NCI-H128 (cell line): ENCODE results near the gene ODAD4.

ENCODE experiments used
- DNase-seq: peaks from one replicate; lab custom pipeline; 2025; ENCODE audit not compliant: unreplicated experiment; lab: John Stamatoyannopoulos, UW

Gene ODAD4

DNA sequence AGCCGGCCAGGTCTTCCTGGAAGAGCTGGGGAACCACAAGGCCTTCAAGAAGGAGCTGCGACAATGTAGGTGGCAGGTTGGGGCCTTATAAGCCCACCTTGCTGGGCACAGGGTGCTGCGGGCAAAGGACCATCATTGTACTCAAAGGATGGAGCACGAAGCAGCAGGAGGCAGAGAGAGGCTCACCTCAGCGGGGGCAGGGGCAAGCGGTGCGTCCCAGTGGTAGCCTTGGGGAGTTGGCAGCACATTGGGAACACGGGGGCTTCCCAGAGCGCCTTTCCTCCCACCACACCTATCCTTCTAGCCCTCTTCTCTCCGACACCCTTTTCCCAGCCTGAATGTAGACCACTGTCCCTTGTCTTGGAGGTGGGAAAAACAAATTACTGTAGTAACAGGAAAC lies 38.3 kb downstream of the ODAD4 start:
- DNase-seq = no peak

DNA sequence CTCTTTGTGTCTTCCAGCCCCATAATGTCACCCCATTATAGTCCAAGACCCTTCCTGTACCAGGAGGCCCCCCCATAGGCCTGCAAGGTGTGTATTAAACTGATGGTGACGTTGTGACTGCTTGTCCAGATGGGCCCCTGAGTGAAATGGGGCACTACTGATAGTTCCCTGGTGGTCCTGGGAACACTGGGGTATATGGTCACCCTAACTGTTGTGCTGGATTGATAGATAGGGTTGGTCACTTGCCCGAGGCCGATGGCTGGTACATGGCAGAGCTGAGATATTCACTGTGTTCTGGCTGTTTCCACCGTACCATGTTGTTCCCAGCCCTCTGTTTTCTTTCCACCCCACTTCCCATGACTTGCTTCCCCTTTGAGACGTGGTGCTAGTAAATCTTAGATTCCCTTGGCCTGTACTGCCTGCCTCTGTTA lies 40.5 kb downstream of the ODAD4 start:
- no peak for DNase-seq

DNA sequence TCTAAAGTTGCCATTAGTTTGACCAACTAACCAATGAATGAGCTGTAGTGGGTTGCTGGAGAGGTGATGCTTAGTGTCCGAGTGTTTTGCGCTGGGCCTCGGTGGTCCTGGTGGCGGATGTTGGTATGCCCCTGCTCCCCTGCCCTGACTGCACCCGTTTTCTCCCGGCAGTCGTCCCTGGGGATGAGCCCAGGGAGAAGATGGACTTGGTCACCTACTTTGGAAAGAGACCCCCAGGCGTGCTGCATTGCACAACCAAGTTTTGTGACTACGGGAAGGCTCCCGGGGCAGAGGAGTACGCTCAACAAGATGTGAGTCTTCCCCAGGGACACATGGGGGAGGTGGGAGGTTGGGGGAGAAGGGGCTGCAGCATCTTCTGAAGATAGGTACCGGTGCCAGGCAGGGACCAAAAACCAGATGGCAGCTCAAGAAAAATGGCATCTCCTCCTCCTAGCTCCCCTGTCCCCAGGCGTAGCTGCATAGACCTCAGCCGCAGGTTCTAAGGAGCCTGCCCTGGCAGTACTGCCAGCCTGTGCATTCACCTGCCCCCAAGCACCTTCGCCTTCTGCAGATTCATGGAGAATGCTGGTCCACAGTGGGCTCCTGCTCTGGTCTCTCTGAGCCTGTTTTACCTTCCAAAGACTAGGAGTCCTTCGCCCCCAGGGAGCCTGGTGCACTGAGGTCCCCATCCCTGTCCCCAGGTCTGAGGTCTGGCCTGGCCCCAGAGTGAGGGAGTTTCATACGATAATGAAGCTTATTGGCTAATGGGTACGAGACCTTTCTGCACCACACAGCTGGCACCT lies 41.5 kb downstream of the ODAD4 start:
- DNase-seq = no peak

DNA sequence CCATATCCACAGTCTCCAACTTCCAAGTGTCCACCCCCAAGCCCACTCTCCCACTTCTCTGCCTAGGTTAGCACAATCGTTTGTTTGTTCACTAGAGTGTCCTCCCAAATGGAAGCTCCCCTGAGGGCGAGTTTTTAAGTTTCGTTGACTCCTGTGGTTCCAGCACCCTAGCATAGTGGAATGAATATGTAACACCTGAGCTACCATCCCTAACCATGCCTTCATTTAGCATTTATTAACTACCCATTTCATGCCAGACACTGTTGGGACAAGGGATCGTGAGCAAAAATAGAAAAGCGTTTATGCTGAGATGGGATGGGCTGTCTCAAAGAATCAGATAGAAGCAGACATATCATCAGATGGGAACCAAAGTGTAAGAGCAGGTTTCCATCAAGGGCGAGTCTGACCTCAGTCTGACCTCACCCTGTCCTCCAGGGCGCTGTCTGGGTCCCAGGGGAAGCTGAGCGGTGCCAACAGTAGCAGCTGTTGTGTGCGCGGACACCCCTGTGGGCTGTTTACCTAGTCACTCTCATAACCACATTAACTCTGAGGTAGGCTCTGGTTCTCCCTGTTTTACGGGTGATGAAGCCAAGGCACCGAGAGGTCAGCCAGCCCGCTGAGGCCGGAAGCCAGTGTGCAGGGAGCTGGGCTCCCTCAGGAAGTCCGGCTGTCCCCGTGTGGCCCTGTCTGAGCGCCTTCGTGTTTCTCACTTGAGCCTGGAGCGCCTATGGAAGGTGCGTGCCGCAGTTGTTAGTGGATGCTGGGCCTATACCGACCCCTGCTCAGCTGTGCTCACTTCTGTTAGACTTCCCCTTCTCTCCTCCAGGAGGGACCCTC lies 42.4 kb downstream of the ODAD4 start:
- DNase-seq = no peak

DNA sequence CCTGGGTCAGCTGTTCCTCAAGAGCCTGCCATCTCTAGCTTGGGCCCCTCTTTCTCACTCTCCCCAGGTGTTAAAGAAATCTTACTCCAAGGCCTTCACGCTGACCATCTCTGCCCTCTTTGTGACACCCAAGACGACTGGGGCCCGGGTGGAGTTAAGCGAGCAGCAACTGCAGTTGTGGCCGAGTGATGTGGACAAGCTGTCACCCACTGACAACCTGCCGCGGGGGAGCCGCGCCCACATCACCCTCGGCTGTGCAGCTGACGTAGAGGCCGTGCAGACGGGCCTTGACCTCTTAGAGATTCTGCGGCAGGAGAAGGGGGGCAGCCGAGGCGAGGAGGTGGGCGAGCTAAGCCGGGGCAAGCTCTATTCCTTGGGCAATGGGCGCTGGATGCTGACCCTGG lies 43.0 kb downstream of the ODAD4 start:
- DNase-seq = no peak

DNA sequence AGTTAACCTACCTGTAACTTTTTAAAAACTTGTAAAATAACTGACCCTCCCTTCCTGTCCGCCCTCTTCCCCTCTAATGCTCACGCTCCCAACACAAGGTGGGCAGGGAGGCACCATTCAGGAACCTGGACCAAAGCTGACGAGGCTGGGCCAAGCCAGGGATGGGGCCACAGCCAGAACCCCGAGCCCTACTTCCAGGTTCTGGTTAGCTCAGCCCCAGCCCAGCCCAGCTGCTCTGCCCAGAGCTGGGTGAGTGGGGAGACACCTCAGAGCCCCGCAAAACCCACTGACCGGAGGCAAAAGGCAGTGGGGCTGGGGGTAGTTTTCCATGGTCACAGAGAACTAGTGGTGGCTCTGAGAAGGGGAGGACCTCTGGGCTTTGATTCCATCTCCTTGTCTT lies 43.6 kb downstream of the ODAD4 start:
- no peak for DNase-seq

DNA sequence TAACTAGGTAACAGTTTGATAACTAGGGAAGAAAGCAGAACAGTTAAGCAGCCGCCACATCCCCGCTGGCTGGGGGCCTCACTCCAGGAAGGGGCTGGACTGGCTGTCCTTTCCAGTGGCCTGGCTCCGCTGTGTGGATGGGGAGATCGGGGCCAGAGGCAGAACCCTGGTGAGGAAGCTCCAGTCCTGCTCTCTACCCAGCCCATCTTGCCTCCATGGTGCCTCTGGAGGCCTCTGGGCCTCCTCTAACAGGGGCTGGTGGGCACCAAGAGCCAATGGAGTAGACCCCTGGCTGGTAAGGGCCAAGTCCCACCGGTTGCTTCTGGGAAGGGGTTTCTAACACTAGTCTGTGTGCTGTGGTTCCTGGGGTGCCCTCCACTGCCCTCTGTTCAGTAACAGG lies 44.2 kb downstream of the ODAD4 start:
- no peak for DNase-seq

DNA sequence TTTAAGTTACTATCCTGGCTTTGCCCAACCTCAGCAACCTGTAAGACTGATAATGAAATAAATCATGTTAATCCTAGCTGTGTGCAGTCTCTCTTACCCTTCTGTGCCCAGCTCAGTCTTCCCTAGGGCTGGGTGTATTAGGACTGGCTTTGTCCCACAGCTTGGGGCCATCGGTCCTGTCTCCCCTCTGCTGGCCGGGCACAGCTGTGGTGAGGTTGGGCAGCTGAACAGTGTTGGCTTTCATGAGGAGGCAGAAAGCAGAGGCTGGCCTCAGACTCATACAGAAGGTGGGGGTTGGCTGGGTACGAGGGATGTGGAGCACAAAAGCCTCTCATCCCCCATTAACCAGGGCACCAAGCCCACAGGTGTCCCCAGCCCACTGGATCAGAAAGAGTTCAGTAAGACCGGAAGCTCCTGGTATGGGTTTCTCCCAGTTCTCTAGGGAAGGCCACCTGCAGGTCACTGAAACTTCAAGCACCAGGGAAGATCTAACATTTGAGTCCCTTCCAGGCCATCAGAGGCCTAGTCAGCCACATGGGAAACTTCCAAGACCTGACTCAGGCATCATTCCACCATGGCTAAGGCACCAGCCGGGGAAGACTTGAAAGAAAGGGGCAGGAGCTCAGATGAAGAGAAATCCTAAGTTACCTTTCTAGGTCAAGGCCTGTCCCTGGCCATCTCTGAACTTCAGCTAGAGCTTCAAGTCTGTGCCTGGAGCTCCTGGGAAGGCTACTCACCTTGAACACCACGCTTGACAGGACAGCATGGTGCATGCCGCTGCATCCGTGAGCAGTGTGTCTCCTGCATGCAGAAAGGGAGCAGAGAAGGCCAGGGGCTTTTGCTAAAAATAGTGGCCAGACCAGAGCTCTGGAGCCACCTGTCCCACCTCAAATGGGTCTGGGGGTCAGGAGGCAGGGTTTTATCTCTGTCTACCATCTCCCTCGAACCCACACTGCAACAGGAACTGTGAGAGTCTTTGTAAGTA lies 45.0 kb downstream of the ODAD4 start:
- DNase-seq = no peak

DNA sequence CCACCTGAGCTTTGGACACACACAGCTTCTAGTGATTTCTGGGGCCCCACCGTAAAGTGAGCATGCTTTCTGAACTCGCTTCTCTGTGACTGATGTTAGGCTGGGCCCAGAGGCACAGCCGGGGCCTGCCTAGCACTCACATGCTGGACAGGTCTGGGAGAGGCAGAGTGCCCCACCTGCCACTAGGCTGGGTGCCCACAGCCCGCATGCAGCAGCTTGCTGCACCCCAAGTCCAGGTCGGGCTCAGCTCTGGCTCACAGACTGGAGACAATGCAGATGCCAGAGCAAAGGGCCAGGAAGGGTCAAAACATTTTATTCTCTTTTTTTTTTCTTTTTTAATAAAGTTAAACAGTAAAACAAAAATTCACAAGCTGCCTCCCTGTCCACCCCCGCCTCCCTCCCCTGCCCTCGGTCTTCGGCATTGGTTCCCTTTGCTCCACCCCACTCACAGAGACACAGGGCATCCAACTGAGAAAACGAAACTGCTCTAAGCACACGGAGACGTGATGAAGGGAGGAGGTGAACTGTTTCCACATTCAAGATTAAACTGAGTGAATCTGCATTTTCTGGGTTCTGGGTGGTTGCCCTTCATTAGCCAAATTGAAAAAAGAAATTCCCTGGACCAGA lies 45.8 kb downstream of the ODAD4 start:
- DNase-seq = no peak

DNA sequence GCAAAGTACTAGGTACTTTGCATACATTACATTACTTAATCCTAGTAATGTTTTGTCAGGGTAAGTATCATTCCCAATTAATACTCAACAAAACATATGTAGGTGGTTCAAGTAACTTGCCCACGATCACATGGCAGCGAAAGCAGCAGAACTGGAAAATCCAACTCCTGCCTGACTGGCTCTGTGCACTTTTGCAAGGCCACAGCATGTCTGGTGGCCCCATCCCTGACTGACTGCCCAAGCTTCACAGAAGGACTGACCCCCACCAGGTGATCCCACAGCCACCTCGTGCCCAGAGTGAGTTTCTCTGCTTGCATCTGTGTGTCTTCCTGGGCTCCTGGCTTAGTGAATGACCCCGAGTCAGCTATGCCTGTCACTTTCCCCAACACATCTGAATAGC lies 47.6 kb downstream of the ODAD4 start:
- DNase-seq = no peak

DNA sequence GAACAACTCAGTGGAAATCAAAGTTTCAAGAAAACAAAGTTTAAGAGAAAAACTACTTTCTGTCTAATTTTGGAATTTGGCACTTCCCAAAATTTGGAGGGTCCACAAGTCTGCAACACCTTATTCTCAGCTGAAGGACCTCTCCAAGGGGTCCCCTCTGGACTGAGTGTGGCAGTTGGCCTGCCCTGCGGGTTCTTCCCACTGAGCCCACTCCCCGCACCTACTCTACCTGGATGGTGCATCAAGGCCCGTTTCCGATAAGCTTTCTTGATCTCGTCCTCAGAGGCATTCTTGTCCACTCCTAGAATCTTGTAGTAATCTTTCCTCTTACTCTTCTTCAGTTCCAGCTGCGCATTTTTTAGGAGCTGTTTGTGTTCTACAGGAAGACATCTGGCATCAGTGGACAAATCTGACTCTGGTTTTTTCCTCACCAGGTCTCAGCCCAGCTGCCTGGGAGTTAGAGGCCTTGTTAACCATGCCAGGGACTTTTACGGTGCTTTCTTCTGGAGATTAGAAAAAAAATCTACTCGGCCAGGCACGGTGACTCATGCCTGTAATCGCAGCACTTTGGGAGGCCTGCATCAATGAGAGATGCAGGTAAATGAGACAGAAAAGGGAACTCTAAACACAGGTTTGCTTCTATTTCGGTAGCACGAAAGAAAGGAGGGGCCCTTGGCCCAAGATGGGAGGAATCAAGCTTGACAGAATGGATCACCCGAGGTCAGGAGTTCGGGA lies 51.8 kb downstream of the ODAD4 start:
- DNase-seq = no peak

DNA sequence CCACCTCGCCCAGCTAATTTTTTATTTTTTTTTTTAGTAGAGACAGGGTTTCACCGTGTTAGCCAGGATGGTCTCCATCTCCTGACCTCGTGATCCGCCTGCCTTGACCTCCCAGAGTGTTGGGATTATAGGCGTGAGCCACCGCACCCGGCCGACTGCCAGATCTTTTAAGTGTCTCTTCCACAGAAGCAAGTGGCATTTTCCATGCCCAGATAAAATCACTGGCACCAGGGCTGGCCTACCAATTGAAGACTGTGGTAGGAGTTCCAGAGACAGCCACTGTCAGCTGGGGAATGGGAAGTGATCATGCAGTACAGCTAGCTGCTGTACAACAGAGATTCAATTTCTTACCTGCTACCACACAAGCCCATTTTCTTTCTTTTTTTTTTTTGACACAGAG lies 54.0 kb downstream of the ODAD4 start:
- DNase-seq = no peak

DNA sequence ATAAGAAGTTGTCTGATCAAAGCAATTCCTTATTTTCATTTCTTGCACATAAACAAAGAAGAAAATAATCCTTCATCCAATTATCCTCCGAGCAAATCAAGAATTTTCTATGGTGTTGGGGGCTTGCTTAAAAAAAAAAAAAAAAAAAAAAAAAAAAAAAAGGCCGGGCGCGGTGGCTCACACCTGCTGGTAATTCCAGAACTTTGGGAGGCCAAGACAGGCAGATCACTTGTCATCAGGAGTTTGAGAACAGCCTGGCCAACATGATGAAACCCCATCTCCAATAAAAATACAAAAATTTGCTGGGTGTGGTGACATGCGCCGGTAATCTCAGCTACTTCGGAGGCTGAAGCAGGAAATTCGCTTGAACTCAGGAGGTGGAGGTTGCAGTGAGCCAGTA lies 55.5 kb downstream of the ODAD4 start:
- DNase-seq = no peak

DNA sequence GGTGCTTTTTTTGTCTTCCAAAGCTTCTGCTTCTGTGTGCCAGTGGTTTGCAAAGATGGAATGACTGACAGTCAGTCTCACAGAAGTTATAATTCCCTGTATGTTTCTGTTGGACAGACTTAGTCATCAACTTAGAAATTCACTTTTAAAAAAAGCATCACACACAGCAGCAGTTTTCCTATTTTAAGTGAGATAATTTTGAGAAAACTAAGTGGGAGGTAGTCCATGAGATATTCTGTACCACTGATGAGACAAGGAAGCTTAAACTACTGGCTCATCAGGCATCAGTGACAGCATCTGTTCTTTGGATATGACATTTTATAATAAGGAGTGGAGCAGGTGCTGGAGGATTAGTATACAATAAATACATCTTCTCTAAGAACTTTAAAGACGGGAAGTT lies 56.2 kb downstream of the ODAD4 start:
- no peak for DNase-seq

DNA sequence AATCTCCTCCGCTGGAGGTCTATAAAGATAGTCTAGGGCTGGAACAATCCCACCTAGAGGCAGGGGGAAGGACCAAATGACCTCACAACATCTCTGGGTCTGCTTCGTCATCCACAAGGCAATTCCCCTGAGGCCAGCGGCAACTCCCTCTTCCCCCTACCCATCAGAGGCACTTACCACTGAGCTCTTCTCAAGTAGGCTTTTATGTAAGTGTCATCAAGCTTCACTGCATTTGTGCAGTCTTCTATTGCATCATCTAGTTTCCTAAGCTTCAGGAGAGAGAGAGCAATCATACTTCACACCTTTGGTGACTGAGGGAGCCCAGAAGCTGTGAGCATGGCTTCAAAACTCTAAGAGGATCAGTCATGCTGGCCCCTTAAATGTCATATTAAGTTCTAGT lies 57.2 kb downstream of the ODAD4 start:
- no peak for DNase-seq

DNA sequence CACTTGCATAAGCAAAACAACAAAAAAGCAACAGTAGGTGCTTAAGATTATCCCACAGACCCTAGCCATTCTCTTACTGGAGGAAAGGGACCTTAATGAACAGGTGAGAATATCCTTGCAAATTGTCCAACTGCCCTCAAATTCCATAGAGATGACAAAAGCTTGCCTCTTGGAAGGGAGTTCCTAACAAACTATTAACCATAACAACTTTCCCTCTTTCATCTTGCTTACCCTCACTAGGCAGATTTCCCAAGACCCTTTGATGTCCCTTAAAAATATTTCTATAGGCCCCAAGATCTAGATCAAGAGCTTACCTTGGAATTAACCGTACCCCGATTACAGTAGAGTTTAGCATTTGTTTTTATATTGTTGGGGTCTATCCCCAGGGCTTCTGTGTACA lies 58.0 kb downstream of the ODAD4 start:
- no peak for DNase-seq

DNA sequence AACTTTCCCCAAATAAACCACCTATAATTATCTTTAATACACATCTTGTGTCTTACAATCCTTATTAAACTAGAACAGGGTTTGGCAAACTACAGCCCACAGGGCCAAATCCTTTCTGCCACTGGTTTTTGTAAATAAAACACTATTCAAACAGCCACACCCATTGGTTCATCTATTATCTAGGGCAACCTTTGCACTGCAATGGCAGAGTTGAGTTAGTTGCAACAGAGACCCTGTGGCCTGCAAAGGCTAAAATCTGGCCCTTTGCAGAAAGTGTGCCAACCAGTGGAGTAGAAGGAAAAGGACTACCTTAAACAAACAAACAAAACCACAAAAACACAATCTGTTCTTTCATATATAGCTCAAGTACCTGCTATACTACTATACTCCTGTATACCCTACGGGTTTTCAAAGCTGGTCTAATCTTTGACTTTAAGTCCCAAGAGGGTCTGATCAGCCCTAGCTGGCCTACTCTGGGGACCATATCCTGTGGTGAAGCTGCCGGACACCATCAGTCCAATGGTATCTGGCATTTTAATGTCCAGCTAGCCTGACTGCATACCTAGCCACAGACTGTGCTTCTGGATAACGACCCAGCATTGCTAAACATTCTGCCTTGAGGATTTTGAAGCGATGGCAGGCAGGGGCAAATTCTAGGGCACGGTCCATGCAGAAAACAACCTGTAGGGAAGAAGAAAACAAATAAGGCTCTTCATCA lies 59.4 kb downstream of the ODAD4 start:
- no peak for DNase-seq

DNA sequence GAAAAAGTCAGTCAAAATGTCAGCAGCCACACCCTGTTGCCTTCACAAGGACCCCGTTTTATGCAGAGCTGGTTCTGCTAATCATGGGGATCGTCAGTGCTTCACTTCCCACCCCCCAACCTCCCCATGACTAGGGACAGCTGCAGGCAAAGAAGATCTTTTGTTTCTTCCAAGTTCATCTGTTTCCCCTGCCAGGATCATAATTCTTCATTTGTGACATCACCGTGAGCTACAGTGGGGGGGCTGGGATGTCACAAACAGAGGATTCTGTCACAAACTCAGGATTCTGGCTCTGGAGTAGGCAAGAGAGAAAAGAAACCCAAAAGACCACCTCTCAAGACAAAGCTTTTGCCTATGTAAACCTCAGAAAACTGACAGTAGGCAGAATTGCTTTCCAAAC lies 62.2 kb downstream of the ODAD4 start:
- no peak for DNase-seq

DNA sequence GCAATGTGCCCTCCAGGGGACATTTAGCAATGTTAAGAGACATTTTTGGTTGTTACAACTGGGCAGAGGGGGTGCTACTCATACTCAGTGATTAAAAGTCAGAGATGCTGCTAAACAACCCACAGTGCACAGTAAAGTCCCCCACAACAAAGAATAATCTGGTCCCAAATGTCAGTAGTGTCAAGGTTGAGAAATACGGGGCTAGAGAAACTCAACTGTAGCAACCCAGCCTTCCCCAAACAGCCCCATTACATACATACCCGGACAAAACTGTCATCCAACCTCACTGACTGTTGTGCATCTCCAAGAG lies 66.4 kb downstream of the ODAD4 start:
- DNase-seq = no peak

DNA sequence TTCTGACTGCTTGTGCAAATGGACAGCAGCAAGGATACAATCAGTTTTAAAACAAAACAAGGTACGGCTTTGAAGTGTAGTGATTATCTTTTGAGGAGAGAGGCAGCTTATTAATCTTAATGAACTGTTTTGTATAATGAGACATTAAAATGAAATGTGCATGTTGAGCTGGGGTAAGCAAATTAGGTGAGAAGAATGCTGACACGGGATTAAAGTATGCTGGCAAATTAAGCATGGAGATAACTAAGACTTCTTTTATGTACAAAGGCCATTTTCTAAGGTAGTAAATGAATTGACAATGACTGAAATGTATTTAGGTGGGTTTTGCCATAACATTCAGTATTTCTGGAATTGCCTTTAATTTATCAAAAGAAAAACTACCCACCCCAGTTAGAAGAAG lies 68.1 kb downstream of the ODAD4 start:
- DNase-seq = no peak
